Non-pigmented ciliary epithelial cell (primary cell): ENCODE data around the gene FBXO46.
"Not testable (repeated sequence)": the region's sequence is repeated elsewhere in the genome, so short reads cannot be mapped to it uniquely, and the experiment has no call there.

Experiments
- DNase-seq: peaks from one replicate; pipeline ENCODE4 v3.0.0-alpha.2; 2010; ENCODE audit warnings: low read depth

Gene FBXO46

DNA sequence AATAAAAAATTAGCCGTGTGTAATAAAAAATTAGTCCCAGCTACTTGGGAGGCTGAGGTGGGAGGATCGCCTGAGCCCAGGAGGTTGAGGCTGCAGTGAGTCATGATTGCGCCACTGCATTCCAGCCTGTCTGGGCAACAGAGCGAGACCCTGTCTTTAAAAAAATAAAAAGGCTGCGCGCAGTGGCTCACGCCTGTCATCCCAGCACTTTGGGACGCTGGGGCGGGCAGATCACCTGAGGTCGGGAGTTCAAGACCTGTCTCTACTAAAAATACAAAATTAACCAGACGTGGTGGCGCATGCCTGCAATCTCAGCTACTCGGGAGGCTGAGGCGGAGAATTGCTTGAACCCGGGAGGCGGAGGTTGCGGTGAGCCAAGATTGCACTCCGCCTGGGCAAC lies 2.0 kb downstream of the FBXO46 start:
- not testable (repeated sequence) for DNase-seq

- DNase-seq = not testable (repeated sequence)
Measured at GRCh38 chr19:45720065-45720464, 10.6 kb downstream of the FBXO46 start.

DNA sequence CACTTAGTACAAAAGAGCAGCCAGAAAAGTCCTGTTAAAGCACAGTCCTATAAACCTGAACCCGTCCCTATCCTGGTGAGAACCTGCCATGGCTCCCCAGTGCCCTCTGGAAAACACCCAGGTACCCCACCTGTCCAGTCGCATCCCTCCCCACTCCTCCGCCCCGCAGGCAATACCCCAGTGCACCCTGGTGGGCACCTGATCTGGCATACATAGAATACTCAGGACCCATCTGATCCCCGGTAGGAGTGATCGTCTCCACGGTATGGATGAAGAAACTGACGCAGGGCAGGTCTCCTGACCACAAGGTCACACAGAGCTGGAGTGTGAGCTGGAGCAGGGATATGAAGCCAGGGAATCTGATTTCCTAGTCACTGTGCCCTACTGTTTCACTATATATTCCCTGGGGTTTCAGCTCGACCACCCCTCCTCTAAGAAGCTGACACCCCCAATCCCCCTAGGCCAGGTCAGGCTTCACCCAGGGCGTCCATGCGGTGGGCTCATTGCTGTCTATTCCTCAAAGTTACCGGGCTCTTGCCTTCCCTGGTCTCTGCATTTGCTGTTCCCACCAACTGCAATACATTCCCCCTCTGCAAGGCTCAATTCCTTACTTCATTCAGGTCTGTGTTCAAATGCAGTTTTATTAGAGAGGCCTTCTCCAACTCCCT lies 12.6 kb downstream of the FBXO46 start:
- no peak for DNase-seq

DNA sequence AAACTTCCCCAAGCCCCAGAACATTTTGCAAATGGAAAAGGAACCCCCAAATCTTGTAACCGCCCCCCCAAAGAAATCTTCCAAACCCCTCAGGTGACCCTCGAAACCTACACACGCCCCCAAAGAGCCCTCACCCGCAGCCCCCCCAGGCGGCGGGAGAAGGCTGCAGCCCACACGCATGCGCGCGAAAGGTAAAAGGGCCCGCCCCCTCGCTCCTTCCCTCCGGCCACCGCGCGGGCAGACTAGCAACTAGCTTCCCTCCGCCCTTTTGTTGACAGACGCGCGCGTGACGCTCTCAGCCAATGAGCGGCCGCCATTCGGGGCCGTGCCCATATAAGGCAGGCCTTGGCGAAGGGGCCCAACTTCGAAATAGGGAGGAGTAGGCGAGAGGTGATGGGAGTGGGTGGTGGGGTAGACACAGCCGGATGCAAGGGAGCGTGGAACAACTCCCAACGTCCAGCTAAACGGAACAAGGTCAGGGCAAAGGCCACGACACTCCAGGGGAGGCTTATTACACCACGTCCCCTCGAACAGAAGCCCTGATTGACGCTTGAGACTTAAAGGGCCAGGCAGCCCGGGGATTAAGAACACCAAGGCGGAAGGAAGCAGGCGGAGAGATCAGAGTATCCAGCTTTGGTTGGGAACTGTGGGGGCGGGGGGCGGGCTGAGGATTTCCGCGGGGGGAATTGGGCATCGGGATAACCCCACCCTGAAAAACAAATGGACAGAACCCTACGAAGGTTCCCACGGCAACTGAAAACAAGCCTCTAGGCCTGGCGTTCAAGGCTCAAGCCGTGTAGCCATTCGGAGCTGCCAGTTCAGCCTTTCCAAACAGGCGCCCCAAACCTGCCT lies 13.3 kb downstream of the FBXO46 start:
- peak; percentile 89 for DNase-seq

- no peak for DNase-seq
Measured at GRCh38 chr19:45716359-45717130, 14.2 kb downstream of the FBXO46 start.

DNA sequence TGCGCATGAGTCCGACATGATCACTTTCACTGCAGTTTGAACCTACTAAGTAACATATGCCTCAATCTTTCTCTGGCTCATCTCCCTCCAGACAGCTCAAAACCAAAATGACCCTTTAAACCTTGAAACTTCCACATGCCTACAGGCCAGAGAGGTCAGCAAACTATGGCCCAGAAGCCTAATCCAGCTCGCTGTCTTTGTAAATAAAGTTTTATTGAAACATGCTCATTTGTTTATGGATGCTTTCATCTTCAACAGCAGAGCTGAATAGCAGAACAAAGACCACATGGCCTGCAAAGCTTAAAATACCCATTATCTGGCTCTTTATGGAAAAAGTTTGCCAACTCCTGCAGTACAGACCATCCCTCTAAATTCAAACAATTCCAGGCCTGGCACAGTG lies 15.6 kb downstream of the FBXO46 start:
- no peak for DNase-seq

DNA sequence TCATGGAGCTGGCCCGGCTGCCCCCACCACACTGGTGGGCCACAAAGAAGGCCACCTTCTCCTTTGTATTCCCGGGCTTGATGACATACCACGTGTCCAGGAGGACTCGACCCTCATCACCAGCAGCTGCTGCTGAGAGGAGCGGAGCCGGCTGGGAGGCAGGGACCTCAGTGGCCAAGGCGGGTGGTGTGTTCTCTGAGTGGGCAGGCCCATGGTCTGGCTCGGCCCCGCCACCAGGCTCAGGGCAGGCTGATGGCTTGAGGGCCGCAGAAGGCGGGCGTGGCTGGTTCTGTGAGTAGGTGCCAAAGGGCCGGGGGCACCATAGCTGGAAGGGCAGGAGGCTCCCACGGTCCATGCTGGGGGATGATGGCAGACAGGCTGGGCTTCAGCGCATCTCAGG lies 17.6 kb downstream of the FBXO46 start:
- no peak for DNase-seq

GRCh38 chr19:45712699-45713067 lies 18.0 kb downstream of the FBXO46 start:
- no peak for DNase-seq

DNA sequence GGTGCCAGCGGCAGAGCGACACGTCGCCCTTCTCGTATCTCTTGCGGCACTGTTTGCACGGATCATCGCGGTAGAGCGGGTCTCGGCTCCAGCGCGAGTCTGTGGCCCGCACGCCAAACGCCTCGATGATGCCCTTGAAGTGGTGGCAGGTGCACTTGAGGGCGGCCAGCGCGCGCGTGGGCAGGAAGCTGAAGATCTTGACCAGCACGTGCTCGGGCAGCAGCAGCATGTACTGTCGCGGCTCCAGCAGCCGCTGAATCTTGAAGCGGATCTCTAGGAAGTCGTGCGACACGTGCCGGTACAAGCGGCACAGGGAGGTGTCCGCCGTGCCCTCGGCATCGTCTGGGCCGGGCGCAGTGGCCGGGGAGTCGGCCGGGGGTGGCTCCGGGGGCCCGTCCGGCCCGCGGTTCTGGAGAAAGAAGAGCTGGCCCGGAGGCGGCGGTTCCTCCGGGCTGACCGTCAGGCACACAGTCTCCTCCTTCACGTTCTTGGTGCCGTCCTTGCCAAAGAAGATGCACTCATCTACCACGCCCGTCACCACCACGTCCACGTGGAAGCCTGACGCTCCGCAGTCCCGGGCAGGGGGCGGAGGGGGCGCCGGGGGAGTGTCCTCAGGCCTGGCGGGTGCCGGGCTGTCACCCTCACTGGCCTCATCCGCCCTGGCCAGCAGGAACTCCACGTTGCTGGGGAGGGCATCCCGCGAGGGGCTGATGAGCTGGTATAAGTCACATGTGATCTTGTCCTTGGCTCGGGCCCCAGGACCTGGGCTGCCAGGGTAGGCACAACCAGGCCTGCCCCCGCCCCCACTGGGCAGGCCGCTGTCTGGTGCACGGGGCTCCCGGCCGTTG lies 18.6 kb downstream of the FBXO46 start:
- DNase-seq = no peak

- no peak for DNase-seq
Measured at GRCh38 chr19:45710356-45711130, 20.2 kb downstream of the FBXO46 start.

DNA sequence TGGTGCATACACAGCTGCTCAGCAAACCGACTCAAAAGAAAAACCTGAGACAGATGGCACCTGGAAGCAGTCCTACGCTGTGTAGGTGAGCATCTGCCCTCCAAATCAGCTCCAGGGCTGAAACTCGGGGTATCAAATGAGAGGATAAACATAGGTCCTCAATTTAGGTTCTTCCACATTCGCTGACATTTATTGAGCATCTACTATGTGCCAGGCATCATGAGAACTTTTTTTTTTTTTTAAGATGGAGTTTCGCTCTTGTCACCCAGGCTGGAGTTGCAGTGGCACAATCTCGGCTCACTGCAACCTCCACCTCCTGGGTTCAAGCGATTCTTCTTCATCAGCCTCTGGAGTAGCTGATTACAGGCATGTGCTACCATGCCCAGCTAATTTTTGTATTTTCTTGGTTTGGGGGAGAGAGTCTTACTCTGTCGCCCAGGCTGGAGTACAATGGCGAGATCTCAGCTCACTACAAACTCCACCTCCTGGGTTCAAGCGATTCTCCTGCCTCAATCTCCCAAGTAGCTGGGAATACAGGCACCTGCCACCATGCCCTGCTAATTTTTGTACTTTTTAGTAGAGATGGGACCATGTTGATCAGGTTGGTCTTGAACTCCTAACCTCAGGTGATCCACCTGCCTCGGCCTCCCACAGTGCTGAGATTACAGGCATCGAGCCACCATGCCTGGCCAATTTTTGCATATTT lies 24.8 kb downstream of the FBXO46 start:
- DNase-seq = no peak

DNA sequence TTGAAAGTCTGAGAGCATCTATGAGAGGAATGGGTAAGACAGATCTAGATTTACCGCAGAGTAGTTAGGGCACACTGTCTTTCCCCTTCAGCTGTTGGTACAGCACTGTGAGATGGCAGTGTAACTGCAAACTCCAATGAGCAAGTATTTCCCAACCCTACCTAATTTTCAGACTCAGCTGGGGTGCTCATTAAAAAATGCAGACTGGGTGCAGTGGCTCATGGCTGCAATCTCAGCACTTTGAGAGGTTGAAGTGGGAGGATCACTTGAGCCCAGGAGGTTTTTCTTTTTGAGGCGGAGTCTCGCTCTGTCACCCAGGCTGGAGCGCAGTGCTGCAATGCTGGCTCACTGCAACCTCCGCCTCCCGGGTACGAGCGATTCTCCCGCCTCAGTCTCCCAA lies 25.6 kb downstream of the FBXO46 start:
- DNase-seq = no peak

GRCh38 chr19:45701676-45702075 lies 29.0 kb downstream of the FBXO46 start:
- DNase-seq = no peak

DNA sequence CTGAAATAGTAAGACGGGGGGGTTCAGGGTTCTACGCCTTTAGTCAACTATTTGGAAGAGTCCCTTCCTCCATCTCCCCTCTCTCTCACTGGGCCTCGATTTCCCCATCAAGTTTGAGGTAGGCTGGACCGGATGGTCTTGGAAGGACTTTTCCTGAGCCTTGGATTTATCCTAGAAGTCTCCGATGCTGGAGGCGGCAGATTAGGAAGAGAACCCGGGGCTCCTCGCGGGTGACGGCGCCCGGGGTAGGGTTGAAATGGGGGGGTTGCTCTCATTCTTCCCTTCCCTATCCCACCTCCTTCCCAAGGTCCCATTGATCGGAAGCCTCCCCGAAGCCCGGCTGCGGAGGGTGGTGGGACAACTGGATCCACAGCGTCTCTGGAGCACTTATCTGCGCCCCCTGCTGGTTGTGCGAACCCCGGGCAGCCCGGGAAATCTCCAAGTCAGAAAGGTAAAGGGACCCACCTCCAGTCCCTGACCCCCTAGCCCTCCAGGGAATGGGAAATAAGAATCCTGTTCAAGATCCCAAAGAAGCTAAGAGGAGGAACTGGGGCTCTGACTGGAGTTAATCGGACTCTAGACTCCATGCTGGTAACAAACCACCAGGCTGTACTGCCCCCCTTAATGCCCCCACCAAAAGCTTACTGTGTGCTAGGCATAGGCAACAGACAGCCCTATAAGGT lies 37.4 kb downstream of the FBXO46 start:
- no peak for DNase-seq

GRCh38 chr19:45692187-45693105 lies 38.2 kb downstream of the FBXO46 start, which contains the start of gene QPCTL:
Gene QPCTL (plus strand): TSS chr19:45692666. CDS start chr19:45692704, 38 bp downstream.
- DNase-seq = peak; percentile 99

GRCh38 chr19:45691516-45692186 lies 39.0 kb downstream of the FBXO46 start, which contains the start of gene SNRPD2:
Gene SNRPD2 (minus strand): TSS chr19:45691953. CDS start chr19:45691888, 65 bp downstream.
- DNase-seq = peak; percentile 83

DNA sequence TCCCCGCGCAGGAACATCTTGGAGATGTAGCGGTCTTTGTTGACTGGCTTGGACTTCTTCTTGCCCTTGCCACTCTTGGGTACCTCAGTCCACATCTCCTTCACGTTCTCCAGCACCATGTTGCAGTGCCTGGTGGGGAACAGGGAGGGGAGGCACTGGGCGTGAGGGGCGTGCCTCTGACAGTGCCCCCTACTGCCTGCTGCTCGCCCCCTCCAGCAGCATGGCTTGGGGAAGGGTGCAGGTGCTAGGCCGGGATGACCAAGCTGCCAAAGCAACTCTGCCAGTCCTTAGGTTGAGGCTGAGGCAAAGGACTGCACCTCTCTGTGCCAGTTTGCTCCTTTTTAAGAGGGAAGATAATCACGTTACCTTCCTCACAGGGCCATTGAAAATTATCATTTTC lies 43.1 kb downstream of the FBXO46 start:
- DNase-seq = no peak

GRCh38 chr19:45685045-45685444 lies 45.7 kb downstream of the FBXO46 start:
- not testable (repeated sequence) for DNase-seq
